ENCODE measurements around the gene PAX7. TPM values are rescaled to one million over a fixed set of nuclear protein-coding genes. Genes with fewer than 3 reads are reported as not detected.

The PAX7 gene
- total RNA-seq, 1 experiment from 2014 or later = 0.15 TPM

DNA sequence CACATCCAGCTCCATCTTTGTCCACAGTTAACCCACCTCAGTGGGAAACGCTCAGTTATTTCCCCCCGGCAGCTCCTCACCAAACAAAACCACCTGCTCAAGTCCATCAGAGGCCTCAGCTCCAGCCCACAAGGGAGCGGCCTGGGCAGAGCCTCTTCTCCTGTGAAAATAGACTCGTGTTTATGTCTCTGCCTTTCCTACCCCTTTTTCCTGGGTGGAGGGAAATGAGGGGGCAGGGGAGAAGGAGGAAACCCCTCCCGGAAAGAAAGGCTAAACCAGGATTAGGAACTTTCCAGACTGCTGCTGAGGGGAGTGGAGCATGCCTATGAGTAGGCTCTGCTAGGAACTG is 81.6 kb downstream of the PAX7 start:
- H3K36me3 Mint-ChIP-seq (ENCODE audit: insufficient read depth in 1 of 3, low read depth in 3 of 3) = no peaks in the 10 kb centered on the region
- WGBS (ENCODE audit: extremely low coverage, insufficient read length, low lambda C conversion rate) = no CpG with 5 or more reads among the region's 5 CpGs
- TF ChIP-seq, protein P1, sequence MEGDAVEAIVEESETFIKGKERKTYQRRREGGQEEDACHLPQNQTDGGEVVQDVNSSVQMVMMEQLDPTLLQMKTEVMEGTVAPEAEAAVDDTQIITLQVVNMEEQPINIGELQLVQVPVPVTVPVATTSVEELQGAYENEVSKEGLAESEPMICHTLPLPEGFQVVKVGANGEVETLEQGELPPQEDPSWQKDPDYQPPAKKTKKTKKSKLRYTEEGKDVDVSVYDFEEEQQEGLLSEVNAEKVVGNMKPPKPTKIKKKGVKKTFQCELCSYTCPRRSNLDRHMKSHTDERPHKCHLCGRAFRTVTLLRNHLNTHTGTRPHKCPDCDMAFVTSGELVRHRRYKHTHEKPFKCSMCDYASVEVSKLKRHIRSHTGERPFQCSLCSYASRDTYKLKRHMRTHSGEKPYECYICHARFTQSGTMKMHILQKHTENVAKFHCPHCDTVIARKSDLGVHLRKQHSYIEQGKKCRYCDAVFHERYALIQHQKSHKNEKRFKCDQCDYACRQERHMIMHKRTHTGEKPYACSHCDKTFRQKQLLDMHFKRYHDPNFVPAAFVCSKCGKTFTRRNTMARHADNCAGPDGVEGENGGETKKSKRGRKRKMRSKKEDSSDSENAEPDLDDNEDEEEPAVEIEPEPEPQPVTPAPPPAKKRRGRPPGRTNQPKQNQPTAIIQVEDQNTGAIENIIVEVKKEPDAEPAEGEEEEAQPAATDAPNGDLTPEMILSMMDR (conservative IDR thresholded peaks at IDR 0.05) = no peak

More for the DNA sequence above, 81.6 kb downstream of the PAX7 start:
- no peak for DNase-seq
- no peak overlapping the region for H2AK5ac ChIP-seq (ENCODE audit: insufficient read length, low read length)
- H4K91ac ChIP-seq (ENCODE audit: insufficient read length, low read depth, low read length) = no peak overlapping the region
- H3K4me3 Mint-ChIP-seq = no peak overlapping the region
- no peak overlapping the region for H3T11ph ChIP-seq (ENCODE audit: low read length)
- H3K9me3 Mint-ChIP-seq = no peaks in the 10 kb centered on the region
- no peak overlapping the region for H2BK20ac ChIP-seq (ENCODE audit: low read depth, low read length, poor library complexity, severe bottlenecking)
- H2BK120ac ChIP-seq (ENCODE audit: low read depth, low read length, poor library complexity, severe bottlenecking) = no peak overlapping the region
- no peak overlapping the region for H2BK15ac ChIP-seq (ENCODE audit: low read depth, low read length)
- no peak overlapping the region for H3K14ac ChIP-seq (ENCODE audit: insufficient read depth, low read length)
- H3K27me3 Mint-ChIP-seq (ENCODE audit: low read depth) = peaks cover 92% of the 10 kb centered on the region
- no peaks in the 10 kb centered on the region for H3K79me2 ChIP-seq (ENCODE audit: insufficient read depth, low read length)
- no peak overlapping the region for H4K5ac ChIP-seq (ENCODE audit: insufficient read length, low read depth, low read length)
- peaks cover 7% of the 10 kb centered on the region; the same call in 1 of the 2 replicates for H3K27me3 ChIP-seq (ENCODE audit: insufficient read depth, low read length)
- H3K9ac ChIP-seq (ENCODE audit: extremely low read depth, insufficient read length, low read length) = no peak overlapping the region
- no peak overlapping the region for H3K56ac ChIP-seq (ENCODE audit: insufficient read length, low read depth, low read length)
- H2BK12ac ChIP-seq (ENCODE audit: insufficient read length, low read depth, low read length) = no peak overlapping the region
- H3K23ac ChIP-seq (ENCODE audit: insufficient read length, low read depth, low read length) = no peak overlapping the region
- no peak overlapping the region for H3K18ac ChIP-seq (ENCODE audit: insufficient read length, low read depth, low read length)
- H3K4me1 Mint-ChIP-seq = peaks cover 6 to 14% of the 10 kb centered on the region in 2 experiments
- H2AFZ ChIP-seq (ENCODE audit: low read length) = no peak overlapping the region
- H3K79me1 ChIP-seq (ENCODE audit: insufficient read depth, low read depth, low read length, poor library complexity, severe bottlenecking) = no peaks in the 10 kb centered on the region
- H3K27ac Mint-ChIP-seq = no peak overlapping the region
- H3K4me2 ChIP-seq (ENCODE audit: insufficient read depth, insufficient read length, low read length) = no peak overlapping the region
- no peak overlapping the region for H2BK5ac ChIP-seq (ENCODE audit: insufficient read length, low read length)
- peaks cover 8% of the 10 kb centered on the region for H3K23me2 ChIP-seq (ENCODE audit: insufficient read length, low read depth, low read length, poor library complexity, severe bottlenecking)
- H3K9me3 ChIP-seq (ENCODE audit: control insufficient read depth, low read depth, low read length) = no peaks in the 10 kb centered on the region
- no peaks in the 10 kb centered on the region for H4K20me1 ChIP-seq (ENCODE audit: control insufficient read depth, insufficient read depth, insufficient read length)
- H4K8ac ChIP-seq (replicated peaks; ENCODE audit: insufficient read length, low read depth, low read length) = no peak overlapping the region
- no peaks in the 10 kb centered on the region for H3K4me1 ChIP-seq (ENCODE audit: insufficient read depth, low read length)
- no peak overlapping the region for H3K27ac ChIP-seq (ENCODE audit: insufficient read length, low read depth, low read length)
- H3K4ac ChIP-seq (ENCODE audit: low read depth, low read length) = no peak overlapping the region

All from H9 (cell line).